Testis (tissue), 2 donors: ENCODE results near the gene NFATC1.

ENCODE experiments used
- POLR2A ChIP-seq: fragments of 450-650 bp; IDR thresholded peaks from one replicate; pipeline ENCODE4 v1.6.1; 2017; ENCODE audit warnings: antibody characterized with exemption, mild to moderate bottlenecking, moderate library complexity
- TF ChIP-seq, protein P1 (sequence below), 3 experiments: fragments of 450-650 bp in 2 of 3; fragments of 200-600 bp in 1 of 3; sonication (generic) in 1 of 3; IDR thresholded peaks; one replicate each; pipeline ENCODE4 v1.5.1; 2016 to 2019; ENCODE audit warnings: antibody characterized with exemption in 3 of 3, mild to moderate bottlenecking in 2 of 3, moderate library complexity in 1 of 3

GRCh38 chr18:79553696-79554095 lies 158.0 kb downstream of the NFATC1 start:
- no peak for TF ChIP-seq POLR2A
- TF ChIP-seq, protein P1, sequence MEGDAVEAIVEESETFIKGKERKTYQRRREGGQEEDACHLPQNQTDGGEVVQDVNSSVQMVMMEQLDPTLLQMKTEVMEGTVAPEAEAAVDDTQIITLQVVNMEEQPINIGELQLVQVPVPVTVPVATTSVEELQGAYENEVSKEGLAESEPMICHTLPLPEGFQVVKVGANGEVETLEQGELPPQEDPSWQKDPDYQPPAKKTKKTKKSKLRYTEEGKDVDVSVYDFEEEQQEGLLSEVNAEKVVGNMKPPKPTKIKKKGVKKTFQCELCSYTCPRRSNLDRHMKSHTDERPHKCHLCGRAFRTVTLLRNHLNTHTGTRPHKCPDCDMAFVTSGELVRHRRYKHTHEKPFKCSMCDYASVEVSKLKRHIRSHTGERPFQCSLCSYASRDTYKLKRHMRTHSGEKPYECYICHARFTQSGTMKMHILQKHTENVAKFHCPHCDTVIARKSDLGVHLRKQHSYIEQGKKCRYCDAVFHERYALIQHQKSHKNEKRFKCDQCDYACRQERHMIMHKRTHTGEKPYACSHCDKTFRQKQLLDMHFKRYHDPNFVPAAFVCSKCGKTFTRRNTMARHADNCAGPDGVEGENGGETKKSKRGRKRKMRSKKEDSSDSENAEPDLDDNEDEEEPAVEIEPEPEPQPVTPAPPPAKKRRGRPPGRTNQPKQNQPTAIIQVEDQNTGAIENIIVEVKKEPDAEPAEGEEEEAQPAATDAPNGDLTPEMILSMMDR (IDR thresholded peaks at IDR 0.05): no peak
